Measurements from ENCODE around the gene CBX5.
A peak's percentile ranks its signal among the peaks of the same experiment; 100 is the strongest.
"Not testable (repeated sequence)": the region's sequence is repeated elsewhere in the genome, so short reads cannot be mapped to it uniquely, and the experiment has no call there.

CBX5 gene

DNA sequence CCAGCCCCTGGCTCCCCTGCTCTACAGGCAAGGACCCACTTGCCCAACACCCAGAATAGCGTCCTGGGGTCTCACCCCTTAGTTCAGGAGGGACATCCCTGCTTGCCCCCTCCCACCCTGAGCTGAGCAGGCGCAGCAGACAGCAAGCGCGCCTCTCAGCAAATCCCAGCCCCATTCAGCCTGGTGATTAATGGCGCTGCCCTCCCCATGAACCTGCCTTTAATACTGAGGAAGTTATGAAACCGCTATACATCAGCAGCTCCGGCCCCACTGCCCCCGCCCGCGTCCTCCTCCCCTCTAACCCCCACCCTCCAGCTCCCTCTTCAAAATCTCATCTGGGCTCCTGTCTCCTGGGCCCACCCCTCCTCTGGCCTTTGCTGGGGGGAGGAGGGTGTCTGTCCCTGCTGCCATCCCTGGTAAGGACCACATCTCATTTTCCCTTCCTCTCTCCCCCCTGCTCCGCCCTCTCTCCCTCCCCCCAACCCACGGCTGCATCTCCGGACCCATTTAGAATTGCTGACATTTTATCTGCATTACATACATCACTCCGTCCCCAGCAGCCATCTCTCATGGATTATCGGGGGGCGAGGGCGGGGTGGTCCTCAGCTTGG lies 84.1 kb downstream of the CBX5 start:
- no peak for DNase-seq

DNA sequence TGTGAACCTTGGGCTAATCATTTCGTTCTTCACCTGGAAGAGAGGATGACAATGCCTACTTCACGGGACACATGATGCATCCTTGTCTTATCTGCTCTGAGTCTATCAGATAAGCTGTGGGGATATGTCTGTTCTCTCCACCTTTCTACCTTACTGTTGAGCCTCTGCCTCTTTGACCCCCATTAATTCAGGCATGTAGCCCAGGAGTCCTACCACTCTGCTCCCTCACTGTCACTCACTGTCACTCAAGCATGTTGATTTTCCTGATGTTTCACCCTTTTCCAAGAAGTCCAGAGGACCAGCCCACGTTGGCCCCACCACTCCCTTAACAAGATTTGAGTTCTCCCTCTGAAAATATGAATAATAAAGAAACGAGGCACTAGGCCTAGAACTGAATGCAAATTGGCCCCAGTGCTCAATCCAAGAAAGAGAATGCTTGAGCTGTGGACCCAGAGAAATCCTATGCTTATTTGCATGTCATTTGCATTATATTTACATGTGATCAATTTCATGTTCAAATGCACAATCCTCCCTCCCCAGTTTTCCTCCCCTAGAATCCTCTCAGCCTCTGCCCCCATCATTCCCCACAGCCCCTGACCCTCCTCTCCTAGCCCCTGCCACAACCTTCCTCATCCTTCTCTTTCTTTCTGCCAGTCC lies 84.7 kb downstream of the CBX5 start:
- no peak for DNase-seq

DNA sequence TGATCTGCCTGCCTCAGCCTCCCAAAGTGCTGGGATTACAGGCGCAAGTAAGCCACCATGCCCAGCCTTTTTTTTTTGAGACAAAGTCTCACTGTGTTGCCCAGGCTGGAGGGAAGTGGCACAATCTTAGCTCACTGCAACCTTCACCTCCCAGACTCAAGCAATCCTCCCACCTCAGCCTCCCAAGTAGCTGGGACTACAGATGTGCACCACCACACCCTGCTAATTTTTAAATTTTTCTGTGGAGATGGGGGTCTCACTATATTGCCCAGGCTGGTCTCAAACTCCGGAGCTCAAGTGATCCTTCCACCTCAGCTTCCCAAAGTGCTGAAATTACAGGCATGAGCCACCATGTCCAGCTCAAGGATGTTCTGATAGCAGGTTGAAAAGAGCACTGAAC lies 85.3 kb downstream of the CBX5 start:
- DNase-seq, result not testable (repeated sequence)

DNA sequence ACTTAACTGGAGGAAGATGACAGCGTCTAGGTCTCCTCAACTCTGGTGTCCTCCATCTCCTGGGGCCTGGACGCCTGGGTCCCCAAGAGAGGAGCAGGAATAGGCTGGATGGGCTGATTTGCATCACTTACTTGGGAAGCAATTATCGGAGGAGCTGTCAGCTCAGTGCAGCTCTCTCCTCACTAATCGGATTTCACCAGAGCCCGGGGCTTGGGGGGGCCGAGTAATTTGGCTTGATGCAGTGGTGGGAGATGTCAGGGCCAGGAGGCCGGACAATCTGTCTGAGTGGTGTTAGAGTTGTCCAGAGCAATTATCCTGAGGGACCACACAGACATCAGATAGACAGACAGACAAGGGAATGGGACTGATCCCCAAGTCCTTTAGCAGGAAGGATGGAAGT lies 86.5 kb downstream of the CBX5 start:
- no peak for DNase-seq

DNA sequence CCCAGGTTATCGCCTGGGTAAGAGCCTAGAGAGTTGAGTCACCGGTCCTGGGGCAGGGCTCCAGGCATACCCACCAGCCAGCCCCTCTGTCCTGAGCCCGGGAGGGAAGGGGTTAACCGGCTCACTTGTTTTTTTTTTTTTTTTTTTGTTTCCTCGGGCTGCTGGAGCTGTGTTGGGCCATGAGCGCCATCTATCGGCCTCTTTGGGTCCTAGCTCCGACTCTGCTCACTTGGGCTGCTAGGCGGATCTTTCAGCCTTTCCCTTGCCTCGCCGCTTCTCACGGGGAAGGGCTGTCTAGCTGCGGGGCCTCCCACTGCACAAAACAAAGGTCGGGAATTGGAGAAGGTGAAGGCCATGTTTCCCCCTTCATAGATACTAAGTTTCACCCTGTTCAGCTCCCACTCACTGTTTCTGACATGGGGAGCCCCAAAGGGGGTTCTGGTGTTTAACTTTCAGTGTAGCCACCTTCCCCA lies 88.3 kb downstream of the CBX5 start:
- DNase-seq, result peak; percentile 73 to 76

DNA sequence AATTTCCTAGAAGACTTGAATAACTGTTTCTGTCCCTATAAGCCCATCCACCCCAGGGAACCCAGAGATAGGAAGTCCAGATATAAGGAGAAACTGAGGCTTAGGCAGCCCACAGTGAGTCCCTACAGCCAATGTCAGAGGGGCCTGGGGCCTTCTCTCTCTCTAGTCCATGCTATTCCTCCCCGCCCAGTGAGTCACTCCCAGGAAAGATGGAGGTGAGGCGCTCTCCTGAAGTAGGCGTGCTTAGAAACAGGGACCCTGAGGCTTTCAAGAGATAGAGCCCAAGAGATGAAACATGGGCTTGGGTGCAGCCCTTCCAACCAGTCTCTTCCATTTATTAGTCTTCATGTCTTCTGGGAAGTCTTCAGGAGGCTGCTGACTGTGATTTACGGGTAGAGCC lies 88.8 kb downstream of the CBX5 start:
- DNase-seq, result no peak

DNA sequence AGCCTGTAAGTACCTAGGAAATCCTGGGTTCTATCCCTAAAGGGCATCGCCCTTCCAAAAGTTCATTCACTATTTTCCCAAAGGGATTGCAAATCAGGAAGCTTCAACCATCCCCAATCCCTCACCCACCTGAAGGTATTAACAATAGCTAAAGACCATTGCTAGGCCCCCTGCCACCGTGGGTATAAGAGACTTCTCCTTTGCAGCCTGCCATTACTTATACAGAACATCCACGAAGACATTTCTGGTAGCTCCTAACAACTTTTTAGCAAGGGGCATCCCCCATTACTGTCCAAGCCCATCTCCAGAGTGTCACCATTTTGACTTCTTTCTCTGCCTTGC lies 90.8 kb downstream of the CBX5 start:
- DNase-seq, result no peak

DNA sequence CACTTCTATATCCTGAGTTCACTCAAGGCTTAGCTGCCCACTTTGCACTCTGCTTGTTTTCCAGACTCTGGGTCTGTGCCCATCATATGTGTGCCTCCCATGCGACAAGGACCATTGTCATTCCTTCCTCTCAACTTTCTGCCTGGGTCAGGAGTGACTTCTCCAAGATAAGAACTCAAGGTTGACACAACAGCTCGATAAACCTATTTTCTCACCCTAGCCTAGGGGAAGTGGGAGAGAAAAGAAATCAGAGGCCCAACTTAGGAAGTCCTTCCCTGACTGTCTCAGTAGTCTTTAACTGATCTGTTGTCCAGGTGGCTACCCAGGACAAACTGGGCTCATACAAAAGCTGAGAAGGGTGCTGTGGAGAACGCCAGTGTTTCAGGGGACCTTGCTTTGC lies 92.8 kb downstream of the CBX5 start:
- no peak for DNase-seq

DNA sequence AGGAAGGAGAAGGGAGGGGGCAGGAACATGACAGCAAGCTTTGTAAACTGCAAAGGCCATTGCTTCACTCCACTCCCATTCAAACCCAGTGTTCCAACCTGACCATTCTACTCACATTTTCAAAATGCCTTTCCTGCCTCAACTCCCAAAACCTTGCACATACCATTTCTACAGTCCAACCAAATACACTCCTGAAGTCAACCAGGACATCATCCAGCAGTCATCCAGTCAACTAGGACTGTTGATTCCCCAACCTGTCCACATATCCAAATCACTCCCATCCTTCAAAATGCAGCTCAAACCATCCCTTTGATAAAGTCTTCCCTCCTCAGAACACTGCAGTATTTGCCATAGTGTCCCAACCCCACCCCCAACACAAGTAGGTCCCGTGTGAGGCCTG lies 94.0 kb downstream of the CBX5 start:
- no peak for DNase-seq

DNA sequence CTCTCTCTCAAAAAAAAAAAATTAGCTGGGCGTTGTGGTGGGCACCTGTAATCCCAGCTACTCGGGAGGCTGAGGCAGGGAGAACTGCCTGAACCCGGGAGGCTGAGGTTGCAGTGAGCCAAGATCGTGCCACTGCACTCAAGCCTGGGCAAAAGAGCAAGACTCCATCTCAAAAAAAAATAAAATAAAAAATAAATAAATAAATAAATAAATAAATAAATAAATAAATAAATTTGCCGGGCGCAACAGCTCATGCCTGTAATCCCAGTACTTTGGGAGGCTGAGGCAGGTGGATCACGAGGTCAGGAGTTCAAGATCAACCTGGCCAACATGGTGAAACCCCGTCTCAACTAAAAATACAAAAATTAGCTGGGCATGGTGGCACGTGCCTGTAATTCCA lies 94.6 kb downstream of the CBX5 start:
- not testable (repeated sequence) for DNase-seq

DNA sequence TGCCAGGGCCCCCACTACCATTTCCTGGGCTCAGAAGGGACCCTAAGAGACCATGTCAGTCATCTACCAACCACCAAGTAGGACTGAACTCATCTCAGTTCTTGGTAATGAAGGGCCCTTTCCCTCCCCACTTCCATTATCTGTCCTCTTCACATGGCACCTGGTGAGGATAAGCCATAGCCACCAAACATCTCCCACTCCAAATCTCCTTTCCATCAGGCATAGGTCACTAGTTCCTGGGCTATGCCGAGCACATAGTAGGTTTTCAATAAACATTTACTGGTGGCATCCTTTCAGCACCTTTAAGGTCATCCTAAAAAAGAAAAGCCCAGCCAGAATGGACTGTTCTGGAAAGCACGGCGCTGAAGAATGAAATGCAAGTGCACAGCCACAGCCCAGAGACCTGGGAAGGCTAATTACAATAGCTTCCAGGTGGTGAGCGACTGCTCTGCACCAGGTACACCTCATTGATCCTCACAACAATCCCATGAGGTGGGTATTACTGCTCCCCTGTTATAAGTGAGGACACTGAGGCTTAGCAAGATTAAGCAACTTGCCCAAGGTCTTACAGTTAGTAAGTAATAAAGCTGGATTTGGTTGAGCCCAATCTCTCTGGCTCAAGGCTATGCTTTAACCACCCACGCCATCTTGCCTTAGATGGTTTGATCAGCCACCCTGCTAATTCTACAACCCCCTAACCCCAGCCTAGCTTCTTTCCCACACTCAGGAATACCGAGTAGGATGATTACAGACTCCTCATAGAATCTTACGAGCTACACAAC lies 95.7 kb downstream of the CBX5 start:
- no peak for DNase-seq

DNA sequence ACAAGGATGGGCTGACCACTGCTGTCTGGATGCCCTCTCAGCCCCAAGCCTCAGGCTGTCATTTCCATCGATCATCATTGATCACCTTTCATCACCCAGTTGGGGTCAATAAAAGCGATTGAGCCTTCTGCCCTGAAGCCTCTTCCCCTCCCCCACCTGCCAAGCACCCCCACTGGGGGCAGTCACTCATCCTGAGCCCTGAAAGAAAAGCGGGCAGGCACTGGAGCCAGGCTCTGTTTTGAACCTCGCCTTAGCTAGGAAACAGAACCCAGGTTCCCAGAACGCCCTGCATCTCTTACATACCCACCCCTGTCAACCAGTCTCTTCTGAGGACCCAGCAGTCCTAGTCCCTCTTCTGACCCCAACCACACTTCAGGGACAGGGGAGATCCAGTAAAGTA lies 96.9 kb downstream of the CBX5 start:
- no peak for DNase-seq

DNA sequence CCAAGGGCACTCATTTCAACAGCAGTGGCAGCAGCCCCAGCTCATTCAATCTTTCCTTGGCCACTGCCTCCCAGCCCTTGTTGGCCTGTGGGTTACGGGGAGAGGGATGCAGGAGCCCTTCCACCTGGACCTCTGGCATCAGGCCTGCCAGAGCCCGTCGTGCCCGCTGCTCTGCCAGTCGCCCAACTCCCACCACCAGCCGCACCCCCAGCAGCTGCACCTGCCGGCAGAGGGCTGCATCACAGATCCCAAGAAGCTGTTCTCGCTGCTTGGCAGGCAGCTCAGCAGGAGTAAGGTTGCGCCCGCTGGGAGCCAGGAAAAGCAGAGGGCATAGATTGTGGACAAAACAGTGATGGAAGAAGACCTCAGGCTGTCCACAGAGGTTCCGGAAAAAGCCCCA lies 97.8 kb downstream of the CBX5 start:
- DNase-seq, result no peak
